Neutrophil (primary cell): ENCODE data around the gene C4orf36.

Experiments
- H3K27ac ChIP-seq: fragments of 200-600 bp; sonication (generic); 2 replicates; pipeline ENCODE4 v1.5.1; 2016; ENCODE audit warnings: mild to moderate bottlenecking, moderate library complexity
- H3K27me3 ChIP-seq: fragments of 200-600 bp; sonication (generic); 2 replicates; pipeline ENCODE4 v1.6.0; 2016; ENCODE audit warnings: mild to moderate bottlenecking
- H3K36me3 ChIP-seq: fragments of 200-600 bp; sonication (generic); 2 replicates; pipeline ENCODE4 v1.5.1; 2017
- H3K4me1 ChIP-seq, 2 experiments: fragments of 200-600 bp in 1 of 2; sonication (generic) in 1 of 2; 1 replicate in 1 of 2; 2 replicates in 1 of 2; pipeline versions ENCODE4 v1.5.1 to v1.6.1; 2013 to 2016; ENCODE audit warnings: low read depth in 1 of 2, low read length in 1 of 2, mild to moderate bottlenecking in 1 of 2, moderate library complexity in 1 of 2; ENCODE audit not compliant: control insufficient read depth in 1 of 2, insufficient read depth in 1 of 2
- H3K4me3 ChIP-seq, 2 experiments: fragments of 200-600 bp in 1 of 2; sonication (generic) in 1 of 2; 1 replicate in 1 of 2; 2 replicates in 1 of 2; pipeline ENCODE4 v1.5.1; 2013 to 2016; ENCODE audit warnings: low read depth in 1 of 2, low read length in 1 of 2, mild to moderate bottlenecking in 1 of 2, moderate library complexity in 1 of 2
- H3K9me3 ChIP-seq: fragments of 200-600 bp; sonication (generic); 2 replicates; pipeline ENCODE4 v1.5.1; 2016
- CTCF ChIP-seq: fragments of 200-600 bp; sonication (generic); IDR thresholded peaks from 2 replicates; pipeline ENCODE4 v1.5.1; 2016; ENCODE audit warnings: antibody characterized with exemption

Gene C4orf36

DNA sequence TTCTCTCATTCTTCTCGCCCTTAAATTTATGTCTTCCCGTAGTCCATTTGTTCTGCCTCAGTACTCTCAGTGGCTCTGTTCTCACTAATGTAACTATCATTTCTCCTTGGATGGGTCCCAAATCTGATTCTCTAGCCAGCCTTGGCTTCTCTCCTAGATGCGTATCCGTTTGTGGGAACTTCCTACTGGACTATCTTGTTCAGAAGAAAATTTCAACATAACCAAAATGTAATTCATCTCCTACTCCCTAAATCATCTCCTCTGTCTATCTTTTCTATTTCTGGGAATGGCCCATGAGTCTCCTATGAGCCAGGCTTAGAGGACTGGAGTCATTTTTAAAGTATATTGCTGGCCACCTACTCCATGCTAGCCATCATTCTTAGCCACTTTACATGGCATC lies 4.4 kb upstream of the C4orf36 start:
- Histone ChIP-seq H3K4me3 (no peak overlapping the region), H3K27ac (no peak overlapping the region), H3K4me1 (peaks cover 10 to 12% of the 10 kb centered on the region in 2 experiments), H3K9me3 (no peaks in the 10 kb centered on the region), H3K36me3 (no peaks in the 10 kb centered on the region), H3K27me3 (peaks cover 20% of the 10 kb centered on the region)
- no peak for TF ChIP-seq CTCF

DNA sequence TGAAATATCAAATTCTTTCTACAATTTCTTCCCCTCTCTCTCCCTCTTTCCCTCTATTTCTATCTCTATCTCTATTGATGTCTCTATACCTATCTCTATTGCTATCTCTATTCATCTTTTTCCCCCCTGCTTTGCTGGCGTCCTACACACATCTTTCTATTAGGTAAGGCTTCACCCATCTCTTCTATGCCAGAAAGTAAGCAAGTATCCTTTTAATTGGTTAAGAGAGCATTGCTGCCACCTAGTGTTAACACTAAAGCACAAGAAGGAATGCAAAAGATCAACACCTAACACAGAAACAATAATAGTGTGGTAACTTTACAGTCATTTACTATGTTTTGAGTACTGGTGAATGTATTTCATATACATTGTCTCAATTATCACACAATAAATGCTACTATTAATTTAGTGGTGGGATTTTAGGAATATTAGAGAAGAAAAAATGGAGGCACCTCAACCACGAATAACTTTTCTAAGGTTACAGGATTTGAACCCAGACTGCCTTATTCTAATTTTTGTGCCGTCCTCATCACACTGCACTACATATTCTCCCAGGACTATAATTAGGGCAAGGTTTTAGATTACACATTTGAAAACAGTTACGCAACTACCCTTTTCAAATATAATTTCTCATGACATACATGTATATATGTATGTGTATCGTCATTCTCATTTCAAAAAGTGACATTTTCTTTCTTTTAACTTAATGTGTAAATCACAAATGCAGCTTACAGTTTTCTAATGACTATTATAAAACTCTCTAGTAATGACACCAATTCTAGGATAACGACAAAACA lies 3.7 kb upstream of the C4orf36 start:
- Histone ChIP-seq H3K9me3 (no peaks in the 10 kb centered on the region), H3K27ac (no peak overlapping the region), H3K36me3 (no peaks in the 10 kb centered on the region), H3K4me1 (peaks cover 14% of the 10 kb centered on the region in 2 experiments), H3K27me3 (peaks cover 28% of the 10 kb centered on the region), H3K4me3 (no peak overlapping the region)
- peak; percentile 33 for TF ChIP-seq CTCF

GRCh38 chr4:86894455-86894854 lies 2.2 kb upstream of the C4orf36 start:
- Histone ChIP-seq H3K36me3 (no peaks in the 10 kb centered on the region), H3K27me3 (peaks cover 33% of the 10 kb centered on the region), H3K9me3 (no peaks in the 10 kb centered on the region), H3K4me1 (peaks cover 14% of the 10 kb centered on the region in 2 experiments), H3K27ac (no peak overlapping the region), H3K4me3 (no peak overlapping the region)
- no peak for TF ChIP-seq CTCF

- no peaks in the 10 kb centered on the region for H3K9me3 ChIP-seq
- TF ChIP-seq CTCF: no peak
- no peak overlapping the region for H3K27ac ChIP-seq
- H3K27me3 ChIP-seq: peaks cover 33% of the 10 kb centered on the region
- peaks cover 14% of the 10 kb centered on the region in 2 experiments for H3K4me1 ChIP-seq
- H3K36me3 ChIP-seq: no peaks in the 10 kb centered on the region
- no peak overlapping the region for H3K4me3 ChIP-seq
Measured at GRCh38 chr4:86893136-86893535, 914 bp upstream of the C4orf36 start.

DNA sequence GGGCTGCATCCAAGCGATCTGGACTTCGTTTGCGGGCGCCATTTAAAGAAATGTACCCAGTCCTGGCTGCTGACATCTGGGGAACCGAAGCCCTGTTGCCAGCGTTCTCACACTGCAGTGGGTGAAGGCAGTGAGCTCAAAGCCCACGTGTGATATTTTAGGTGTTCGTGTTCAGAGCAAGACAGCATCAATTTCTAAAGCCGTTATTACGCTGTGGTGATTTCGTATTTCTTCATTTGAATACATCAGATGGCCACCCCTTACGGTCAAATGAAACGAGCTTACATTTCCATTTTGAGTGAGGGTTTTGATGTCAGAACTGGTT lies 376 bp upstream of the C4orf36 start:
- no peaks in the 10 kb centered on the region for H3K36me3 ChIP-seq
- H3K4me3 ChIP-seq: peak overlapping the region; percentile 44 to 64
- H3K9me3 ChIP-seq: no peaks in the 10 kb centered on the region
- H3K27me3 ChIP-seq: peaks cover 33% of the 10 kb centered on the region
- no peak overlapping the region for H3K27ac ChIP-seq
- TF ChIP-seq CTCF: no peak
- peaks cover 14% of the 10 kb centered on the region in 2 experiments for H3K4me1 ChIP-seq
